Activated T-cell treated with anti-CD3 and anti-CD28 coated beads for 1 hour (primary cell): ENCODE data around the gene MRM2.

Source experiments
- DNase-seq: peaks from one replicate; pipeline ENCODE4 v3.0.0-alpha.2; 2020; ENCODE audit warnings: low read depth

Gene MRM2

DNA sequence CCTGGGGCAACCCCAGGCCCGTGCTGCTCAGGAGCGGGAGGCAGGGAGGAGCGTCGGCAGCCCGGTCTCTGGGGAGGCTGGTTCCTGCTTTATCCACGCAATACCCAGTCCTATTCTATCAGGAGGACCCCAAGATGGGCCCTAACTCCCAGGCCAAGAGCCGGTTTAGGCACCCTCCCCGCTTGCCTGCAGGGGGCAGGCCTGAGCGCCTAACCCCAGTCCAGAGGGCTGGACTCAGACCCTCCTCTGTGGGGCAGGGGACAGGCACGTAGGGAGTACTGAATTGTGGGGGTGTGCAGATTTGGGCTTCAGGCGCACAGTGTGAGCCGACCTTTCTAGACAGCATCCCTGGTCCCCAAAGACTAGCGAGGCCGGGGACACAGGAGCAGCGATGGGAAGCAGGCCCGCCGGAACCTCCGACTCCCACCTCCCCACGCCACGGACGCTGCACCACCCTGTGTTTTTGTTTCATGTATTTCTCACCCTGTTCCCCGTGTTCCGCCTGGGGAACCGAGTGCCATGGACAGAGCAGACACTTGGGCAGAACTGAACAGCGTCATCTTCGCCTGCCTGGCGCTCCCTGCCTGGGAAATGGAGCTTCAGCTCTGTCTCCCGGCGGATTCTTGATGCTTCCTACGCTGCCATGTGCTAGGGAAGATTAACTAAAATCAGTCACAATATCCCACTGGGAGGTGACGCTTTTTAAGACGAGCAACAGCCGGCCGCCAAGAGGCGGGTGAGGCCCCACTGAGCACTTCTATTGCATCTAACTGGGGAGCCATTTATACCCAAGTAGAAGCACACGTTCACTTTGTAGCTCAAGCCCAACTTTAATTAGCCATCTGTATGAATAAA is 5.4 kb upstream of the MRM2 start:
- no peak for DNase-seq

DNA sequence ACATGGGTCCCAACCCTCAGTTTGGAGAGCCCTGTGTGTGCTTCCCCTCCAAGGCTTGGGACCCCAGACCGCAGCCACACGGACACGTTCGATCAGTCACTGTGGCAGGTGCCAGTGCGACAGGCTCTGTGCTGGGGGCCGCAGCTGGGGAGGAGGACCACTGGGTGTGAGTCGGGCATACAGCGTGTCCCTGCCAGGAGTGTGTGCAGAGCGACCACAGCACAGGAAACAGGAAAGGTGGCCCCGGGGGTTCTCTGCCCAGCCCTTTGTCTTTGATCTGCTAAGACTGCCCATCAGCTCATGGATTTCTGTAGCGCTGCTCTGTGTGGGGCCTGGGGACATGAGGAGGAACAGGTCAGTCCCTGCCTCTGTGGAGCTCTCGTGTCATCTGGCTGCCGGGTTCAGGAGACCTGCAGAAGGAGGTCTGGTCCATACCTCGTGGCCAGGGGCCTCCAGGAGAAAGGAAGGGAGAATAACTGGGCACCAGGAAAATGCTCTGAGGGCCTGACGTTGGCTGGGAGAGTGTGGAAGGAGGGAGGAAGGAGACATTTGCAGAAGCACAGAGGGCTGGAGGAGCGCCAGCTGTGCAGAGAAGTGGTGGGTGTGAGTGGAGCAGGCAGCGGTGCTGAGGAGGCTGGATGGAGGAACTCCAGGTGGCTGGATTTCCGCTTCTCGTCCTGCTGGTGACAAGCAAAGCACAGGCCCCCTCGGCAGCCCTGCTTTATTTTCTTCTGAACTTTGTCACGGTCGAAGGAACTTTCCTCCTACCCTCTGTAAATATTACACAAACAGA is 4.1 kb upstream of the MRM2 start:
- no peak for DNase-seq

DNA sequence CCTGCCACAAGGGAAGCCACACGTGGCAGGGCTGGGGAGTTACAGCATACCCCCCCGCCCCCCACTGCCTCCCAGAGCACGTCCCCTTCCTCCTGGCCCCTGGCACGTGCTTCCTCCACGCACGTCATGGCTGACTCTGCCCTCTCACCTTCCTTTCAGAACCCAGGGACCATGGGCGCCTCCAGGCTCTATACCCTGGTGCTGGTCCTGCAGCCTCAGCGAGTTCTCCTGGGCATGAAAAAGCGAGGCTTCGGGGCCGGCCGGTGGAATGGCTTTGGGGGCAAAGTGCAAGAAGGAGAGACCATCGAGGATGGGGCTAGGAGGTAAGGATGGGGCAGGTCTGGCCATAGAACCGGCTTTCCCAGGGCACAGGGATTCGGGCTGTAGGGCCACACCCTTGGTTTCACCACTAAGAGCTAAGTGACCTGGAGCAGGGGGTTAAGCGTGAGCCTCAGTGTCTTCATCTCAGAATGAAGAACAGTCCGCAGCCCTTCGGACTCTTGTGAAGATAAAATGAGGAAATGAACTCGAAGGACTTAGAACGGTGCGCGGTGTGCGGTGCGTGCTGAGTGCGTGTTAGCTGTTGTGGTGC is 2.5 kb upstream of the MRM2 start:
- DNase-seq = no peak

DNA sequence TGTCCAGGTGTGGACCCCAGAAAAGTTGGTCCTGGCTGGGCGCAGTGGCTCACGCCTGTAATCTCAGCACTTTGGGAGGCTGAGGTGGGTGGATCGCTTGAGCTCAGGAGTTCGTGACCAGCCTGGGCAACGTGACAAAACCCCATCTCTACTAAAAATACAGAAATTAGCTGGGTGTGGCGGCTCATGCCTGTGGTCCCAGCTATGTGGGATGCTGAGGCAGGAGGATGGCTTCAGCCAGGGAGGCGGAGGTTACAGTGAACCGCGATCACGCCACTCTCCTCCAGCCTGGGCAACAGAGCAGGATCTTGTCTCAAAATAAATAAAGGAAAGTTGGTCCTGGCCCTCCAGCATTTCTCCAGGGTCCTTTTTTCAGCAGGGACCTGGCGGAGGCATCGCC is 1.5 kb upstream of the MRM2 start:
- no peak for DNase-seq

DNA sequence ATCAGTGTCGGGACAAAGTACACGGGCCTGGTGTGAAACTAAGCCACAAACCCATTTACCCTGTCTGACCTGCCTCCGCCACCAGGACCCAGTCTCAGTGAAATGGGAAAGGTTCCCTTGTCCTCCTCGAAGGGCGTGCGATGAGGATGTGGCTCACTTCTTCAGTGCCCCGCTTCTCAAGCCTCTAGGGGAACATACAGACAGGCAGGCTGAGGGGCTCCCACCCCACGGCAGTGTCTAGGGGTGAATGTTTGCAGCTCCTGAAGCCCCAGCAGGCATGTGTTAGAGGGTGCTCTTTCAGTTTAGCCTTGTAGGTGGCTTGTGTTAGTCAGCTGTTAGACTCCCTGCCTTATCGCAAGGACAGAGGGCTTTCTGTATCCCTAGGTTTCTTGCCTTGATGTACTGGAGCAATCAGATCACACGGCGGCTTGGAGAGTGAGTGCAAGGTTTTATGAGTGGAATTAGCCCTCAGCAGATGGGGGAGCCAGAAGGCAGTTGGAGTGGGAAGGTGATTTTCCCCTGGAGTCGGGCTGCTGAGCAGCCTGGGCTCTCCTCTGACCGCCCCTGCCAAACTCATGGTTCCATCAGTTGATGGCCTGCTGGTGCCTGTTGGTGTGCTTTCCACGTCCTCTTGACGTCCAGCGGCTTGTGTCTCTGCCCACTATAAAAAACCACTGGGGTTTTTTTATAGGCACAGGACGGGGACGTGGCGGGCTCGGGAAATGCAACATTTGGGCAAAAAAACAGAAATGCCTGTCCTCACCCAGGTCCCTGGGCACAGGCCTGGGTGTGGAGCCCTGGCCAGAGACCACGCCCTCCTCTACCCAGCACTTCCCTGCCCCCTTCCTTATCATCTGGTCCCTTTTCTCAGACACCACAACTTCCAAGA is 780 bp upstream of the MRM2 start:
- DNase-seq = no peak

DNA sequence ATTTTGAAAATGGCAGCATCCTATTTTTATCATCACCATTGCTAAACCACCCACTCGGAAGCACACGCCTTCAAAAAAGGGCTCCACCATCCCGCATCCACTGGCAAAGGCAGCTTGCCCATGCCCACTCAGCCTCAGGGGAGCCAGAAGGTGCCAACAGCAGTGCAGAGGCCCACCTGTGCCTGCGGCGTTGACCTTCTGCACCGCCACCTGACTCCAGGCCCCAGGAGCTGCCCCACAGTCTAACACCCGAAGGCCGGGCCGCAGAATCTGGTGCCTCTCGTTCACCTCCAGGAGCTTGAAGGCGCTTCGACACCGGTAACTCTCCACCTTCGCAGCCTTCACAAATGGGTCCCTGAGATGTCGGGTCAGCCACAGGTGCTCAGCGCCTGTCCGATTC is 2.8 kb downstream of the MRM2 start:
- DNase-seq = no peak

DNA sequence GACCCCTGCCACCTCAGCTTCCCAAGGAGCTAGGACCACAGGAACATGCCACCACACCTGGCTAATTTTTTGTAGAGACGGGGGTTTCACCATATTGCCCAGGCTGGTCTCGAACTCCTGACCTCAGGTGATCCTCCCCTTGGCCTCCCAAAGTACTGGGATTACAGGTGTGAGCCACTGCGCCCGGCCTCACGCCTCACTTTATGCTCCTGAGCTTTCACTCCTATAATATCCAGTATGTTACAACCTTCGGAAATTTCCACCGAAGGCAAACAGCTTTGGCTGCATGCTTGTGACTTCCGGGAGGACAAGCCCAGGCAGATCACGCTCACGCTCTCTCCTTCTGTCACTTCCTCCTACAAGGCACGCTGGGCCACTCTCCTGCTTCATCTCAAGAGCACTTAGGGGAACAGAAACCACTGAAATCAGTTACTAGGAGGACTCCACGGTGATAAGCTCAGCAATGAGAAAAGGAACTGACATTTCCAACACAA is 4.8 kb downstream of the MRM2 start:
- no peak for DNase-seq

DNA sequence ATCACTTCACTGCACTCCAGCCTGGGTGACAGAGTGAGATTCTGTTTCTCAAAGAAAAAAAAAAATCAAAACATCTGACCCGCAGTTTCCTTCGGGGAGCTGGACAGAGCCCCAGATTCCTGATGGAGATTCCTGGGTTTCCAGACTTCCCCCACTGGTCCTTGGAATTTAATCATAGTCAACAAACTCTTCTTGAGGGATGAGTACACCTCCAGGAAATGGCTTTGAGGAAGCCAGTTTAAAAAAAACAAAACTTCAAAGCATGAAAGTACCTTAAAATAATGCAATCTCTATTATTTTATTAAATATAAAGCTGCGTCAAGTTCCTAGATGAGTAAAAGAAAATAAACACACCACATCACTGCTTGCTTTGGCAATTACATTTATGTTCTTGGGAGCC is 8.1 kb downstream of the MRM2 start:
- no peak for DNase-seq

DNA sequence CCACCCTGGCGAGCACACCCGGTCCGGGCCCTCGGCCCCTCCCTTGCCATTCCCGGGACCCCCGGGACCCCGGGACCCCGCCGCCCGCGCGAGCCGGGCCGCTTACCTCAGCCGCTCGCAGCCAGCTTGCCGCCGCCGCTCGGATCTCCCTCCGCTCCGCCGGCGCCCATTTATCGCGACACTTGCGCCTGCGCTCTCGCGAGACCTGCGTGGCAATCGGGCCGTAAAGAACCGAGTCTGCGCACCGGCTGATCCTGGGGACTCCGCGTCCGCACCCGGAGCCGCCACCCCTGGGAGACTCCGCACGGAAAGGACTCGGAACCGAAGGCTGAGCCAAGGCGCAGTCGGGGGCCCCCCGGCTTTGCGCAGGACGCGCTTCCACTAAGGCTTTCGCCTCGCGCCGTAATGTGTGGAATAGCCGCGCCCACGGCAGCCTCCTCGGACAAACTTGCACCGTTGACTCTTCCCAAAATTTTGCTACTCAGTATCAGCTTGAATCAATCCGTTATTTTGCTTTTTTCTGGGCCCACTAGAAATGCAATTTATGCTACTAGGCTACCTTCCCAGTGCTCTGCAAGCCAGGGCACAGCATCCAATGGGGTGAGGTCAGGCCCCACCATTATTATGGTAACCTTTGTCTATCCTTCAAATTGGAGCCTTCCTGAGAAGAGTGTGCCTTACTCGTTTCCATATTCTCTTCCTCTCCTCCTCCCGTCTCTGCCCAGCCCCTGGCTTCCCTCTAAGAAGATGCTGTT is 9.1 kb downstream of the MRM2 start, which contains the start of gene MAD1L1:
TSS of gene MAD1L1 (minus strand) at position 180 of the 755 bp plus-strand sequence. CDS start 2,812 bp downstream, outside the sequence.
- DNase-seq = peak; percentile 85

DNA sequence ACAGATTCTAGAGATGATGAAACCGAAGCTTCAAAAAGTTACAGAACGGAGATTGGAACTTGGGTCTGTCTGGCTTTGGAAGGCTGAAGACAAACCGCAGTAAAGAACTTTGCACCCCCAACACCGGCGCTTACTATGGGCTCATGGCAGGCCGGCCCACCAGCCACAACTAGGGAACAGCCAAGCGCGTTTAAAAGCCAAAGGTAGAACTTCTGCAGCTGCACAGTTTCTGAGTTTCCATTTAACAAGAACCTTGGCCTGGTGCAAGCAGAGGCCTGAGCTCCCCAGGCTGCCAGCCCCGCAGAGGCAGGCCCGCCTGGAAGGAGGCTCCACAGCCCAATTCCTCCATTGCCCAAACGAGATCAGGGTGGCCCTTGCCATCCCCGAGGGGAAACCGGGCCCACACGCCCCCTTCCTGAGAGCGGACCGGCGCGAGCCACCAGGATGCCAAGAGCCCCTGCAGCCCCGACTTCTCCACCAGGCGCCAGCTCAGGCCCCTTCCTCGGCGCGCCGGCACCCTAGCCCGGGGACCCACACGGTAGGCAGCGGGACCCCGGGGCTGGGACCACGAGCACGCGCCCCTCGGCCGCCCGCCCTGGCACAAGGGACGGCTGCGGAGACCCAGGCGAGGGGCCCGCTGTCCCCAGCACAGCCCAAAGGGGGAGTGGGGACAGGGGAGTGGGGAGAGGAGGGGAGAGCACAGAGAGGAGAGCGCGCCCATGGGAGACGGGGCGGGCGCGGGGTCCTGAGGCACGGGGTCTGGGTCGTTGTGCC is 9.8 kb downstream of the MRM2 start:
- DNase-seq = no peak

DNA sequence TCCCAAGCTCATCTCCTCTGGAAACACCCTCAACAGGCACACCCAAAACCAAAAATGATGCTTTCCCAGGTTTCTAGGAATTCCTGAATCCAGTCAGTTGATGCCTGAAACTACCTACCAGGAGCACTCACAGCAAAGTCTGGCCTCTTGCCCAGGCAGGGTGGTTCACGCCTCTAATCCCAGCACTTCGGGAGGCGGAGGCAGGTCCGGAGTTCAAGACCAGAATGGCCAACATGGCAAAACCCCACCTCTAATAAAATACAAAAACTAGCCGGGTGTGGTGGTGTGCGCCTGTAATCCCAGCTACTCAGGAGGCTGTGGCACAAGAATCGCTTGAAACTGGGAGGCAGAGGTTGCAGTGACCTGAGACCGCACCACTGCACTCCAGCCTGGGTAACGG is 11.1 kb downstream of the MRM2 start:
- DNase-seq = no peak

DNA sequence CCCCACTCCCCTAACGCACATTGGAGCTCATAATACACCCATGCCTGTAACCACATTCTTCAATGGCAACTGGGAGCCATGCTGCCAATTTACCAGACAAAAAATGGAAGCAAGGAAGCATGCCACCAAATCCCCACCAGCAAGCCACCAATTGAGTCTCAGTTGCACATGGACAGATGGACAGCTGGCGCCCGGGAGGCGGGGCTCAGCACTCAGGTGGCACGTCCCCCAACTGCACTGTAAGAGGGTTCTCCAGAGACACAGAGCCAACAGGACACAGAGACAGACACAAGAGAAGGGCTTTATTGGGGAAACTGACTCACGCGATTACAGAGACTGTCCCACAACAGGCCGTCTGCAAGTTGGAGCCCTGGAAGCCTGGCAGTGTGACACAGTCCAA is 11.8 kb downstream of the MRM2 start:
- no peak for DNase-seq

DNA sequence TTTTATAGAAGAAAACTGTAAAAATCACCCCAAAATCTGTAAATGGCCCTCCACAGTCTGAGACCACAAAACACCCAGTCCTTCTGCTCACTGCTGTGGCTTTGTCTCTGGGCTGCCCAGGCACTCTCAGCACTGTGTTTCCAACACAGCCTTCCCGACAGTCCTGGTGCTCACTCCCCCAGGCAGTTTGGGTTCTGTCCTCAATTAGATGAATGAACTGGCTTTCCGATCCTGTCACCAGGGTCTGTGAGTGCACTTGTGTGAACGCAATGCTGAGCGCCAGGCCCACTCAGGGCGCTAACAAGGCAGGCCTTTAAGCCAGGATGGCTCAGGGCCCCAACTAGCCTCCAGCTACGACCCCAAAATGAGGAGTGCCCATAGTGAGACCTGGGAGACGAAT is 12.5 kb downstream of the MRM2 start:
- DNase-seq = no peak

DNA sequence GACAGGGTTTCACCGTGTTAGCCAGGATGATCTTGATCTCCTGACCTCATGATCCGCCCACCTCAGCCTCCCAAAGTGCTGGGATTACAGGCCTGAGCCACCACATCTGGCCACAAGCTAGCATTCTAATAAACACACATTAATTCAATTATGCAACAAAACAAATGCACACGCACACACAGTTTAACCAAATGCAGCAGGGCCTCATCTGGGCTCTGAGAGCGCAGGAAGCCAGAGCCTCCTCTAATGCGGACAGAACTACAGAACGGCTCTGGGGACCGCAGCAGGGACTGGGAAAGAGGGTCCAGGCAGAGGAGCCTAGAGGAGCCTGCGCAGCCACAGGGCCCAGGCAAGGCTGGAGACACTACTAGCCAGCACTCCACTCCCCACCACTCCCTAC is 13.1 kb downstream of the MRM2 start:
- DNase-seq = no peak

DNA sequence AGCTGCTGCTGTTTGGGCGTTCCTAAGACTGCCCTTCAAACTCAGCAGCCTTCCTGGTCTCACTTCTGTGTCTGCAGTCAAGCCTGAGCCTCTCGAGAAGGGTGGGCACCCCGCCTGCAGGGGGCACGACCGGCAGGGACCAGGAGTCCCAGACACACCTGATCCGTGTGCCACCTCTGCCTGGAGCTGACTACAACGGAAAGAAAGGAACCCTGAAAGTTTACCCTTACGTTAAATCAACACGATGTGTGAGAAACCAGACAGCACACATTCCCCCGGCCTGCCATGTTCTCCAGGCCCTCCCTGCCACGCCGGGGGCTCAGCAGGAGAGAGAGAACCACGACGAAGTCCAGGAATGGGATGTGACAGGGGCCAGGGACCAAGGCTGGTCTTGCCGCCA is 14.3 kb downstream of the MRM2 start:
- DNase-seq = no peak

DNA sequence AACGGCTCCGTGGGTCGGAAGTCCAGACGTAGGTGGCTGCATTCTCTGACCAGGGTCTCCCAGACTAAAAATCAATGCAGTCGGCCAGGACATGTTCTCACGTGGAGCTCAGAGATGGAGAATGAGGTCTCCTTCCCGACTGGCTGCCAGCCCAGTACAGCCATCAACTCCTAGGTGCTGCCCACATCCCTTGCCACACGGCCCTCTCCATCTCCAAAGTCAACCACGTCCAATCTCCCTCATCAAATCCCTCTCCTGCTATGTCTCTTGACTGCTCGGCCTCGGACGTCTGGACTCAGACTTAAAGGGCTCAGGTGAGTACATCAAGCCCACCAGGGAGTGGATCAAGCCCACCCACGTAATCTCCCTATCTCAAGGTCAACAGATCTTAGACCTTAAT is 16.2 kb downstream of the MRM2 start:
- DNase-seq = no peak

DNA sequence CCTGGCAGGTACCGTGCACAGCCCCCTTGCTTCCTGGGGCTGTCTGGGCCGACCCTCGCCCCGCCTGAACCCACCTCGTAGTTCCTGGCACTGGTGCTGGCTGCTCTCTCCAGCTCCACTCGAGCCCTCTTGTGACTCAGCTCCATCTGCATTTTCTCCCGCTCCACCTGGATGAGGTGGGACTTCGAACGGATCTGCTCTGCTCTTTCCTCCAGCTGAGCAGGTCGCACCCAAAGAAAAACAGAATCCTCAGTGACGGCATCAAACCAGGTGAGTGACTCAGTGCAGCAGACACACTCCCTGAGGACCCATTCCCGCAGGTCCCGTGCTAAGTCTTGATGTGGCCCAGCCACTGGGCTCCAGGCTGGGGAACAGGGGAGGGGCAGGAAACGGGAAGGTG is 16.7 kb downstream of the MRM2 start:
- no peak for DNase-seq

DNA sequence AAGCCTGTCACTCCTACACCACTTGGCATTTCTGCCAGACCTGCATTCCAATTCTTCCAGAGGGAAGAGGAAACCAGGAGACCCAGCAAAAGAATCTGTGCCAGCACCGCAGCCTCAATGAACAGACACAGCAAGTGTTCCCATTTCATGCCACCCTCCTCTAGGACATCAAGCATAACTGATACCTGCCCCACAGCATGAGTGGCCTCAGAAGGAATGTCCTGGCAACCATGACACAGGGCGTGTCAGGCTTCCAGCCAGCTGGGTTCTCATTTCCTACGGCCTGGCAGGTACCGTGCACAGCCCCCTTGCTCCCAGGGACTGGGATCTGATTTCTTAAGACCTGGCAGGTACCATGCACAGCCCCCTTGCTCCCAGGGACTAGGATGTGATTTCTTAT is 17.1 kb downstream of the MRM2 start:
- DNase-seq = no peak

DNA sequence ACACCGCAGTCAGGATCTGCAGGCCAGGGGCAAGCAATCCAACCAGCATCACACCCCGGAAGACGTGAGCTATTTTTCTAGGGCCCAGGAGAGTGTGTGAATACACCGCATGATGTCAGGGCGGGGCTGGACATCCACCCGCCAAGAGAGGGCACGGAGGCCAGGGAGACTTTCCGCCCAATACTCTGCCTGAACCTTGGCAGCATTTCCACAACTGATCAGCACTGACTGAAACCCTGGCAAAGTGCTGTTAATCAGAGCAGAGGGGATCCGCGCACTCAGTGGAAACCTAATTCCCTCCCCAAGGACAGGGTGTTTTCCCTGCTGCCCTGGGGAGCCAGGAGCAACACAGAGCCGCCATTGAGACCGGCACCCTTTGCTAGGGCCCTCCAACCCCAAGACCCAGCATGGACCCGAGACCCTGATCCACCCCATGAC is 17.5 kb downstream of the MRM2 start:
- DNase-seq = no peak

DNA sequence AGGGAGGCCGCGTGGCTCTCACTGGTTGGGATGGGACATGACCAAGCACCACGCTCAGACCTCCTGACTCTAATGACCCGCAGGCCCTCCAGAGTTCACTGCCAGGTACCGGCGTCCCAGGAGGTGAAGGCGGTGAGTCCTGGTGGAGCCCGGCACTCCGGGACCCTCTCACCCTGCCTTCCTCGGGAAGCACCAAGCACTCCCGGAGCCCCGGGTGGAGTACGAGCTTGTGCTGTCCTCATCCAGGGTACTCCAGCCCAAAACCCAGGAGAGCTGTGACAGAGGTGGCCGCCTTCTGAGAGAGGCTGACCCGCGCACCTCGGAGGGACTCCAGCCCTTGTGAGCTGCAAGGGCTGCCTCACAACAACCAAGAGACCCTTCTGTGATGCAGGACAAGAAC is 18.7 kb downstream of the MRM2 start:
- no peak for DNase-seq
